ENCODE data around the gene ACAA1. TPM values are rescaled to one million over a fixed set of nuclear protein-coding genes. Genes with fewer than 3 reads are reported as not detected.
A peak's percentile ranks its signal among the peaks of the same experiment; 100 is the strongest.
"Not testable (repeated sequence)": the region's sequence is repeated elsewhere in the genome, so short reads cannot be mapped to it uniquely, and the experiment has no call there.

The ACAA1 gene
- total RNA-seq, 1 experiment from 2014 or later: 31.8 TPM

DNA sequence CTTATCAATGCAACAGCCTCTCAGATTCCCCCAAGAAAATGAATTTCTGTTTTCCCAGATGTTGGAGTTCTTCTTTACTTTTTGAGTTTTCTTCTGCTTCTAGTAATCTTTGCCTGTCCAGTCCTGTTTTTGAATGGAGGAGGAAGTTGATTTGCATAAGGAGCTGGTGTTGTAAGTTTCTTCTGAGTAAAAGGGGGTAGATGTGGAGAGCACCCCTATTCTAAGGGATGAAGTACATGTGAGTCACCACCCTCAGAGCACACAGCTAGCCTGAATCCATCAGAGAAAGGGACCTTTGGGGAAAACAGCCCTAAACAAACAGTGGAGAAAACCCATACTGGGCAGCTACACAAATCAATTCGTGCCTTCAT, 34.5 kb downstream of the ACAA1 start:
- no peaks in the 10 kb centered on the region for H3K36me3 ChIP-seq
- DNase-seq: no peak
- H3K4me3 ChIP-seq: no peak overlapping the region
- H3K27me3 ChIP-seq: no peaks in the 10 kb centered on the region
- H3K9me3 ChIP-seq: peaks cover 13% of the 10 kb centered on the region

DNA sequence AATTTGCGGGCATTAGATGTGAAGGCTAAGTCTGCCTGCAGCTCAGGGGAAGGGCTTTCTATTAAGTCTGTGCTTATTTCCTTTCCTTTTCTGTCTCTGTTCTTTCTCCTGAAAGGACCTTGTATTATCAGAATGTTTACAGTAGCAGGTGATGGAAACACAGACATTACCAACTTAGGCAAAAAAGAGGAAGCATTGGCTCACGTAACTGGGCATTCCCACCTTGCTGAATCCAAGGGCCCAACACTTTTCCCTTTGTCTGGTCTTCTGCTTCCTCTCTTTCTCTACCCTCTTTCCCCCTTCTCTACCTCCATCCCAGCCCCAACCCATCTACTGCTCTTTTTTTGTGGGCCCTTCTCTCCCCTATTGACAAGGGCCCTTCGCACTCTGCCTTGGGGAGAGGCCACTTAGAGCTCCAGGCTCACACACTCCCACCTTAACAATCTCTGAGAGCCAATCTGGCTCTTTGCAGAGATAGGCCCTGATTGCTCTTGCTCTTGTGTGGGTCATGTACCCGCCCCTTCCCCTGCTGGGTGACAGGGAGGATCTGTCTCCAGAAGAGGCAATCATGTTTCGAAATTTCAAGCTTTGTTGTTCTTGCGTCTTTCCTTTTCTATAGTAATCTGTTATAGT, 35.0 kb downstream of the ACAA1 start:
- no peaks in the 10 kb centered on the region for H3K36me3 ChIP-seq
- H3K9me3 ChIP-seq: peaks cover 13% of the 10 kb centered on the region
- DNase-seq: no peak
- no peaks in the 10 kb centered on the region for H3K27me3 ChIP-seq
- H3K4me3 ChIP-seq: no peak overlapping the region

DNA sequence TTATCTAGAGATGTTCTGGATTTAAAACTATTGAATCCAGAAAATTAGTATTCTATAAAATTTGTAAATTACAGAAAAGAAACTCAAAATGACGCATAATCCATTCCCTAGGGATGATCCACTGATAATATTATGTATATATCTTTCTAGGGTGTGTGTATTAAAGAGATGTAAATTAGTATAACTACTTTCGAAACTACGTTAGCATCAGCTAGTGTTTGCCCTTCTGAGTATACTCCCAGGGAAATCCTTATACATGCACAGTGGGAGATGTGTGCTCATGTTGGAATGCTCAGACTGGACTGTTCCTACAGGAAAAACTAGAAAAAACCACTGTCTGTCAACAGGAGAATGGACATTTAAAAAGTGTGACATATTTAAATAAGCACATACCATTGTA, 36.4 kb downstream of the ACAA1 start:
- no peak for DNase-seq
- H3K27me3 ChIP-seq: no peaks in the 10 kb centered on the region

DNA sequence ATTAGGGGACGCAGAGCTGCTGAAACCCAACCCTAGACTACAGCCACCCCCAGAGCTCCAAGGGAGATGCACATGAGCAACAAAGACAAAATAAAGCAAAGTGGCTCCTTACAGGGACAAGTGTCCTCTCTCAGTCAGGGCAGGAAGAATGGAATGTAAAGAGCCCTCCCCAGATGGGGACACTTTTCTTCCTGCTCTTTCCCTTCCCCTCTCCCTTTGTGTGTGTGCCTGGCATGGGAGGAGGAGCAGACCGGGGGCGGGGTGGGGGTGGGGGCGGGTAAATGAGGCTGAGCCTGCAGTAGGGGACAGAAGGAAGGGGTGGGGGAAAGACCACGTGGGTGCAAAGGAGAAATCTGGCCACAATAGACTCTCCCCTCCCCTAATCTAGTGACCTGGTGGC, 37.4 kb downstream of the ACAA1 start:
- no peak for DNase-seq
- no peaks in the 10 kb centered on the region for H3K36me3 ChIP-seq
- peaks cover 1% of the 10 kb centered on the region; the same call in 1 of the 2 replicates for H3K9me3 ChIP-seq
- H3K4me3 ChIP-seq: no peak overlapping the region
- no peaks in the 10 kb centered on the region for H3K27me3 ChIP-seq

More for the DNA sequence above, 36.4 kb downstream of the ACAA1 start:
- Histone ChIP-seq H3K4me3 (no peak overlapping the region), H3K36me3 (no peaks in the 10 kb centered on the region), H3K9me3 (peaks cover 8% of the 10 kb centered on the region)

DNA sequence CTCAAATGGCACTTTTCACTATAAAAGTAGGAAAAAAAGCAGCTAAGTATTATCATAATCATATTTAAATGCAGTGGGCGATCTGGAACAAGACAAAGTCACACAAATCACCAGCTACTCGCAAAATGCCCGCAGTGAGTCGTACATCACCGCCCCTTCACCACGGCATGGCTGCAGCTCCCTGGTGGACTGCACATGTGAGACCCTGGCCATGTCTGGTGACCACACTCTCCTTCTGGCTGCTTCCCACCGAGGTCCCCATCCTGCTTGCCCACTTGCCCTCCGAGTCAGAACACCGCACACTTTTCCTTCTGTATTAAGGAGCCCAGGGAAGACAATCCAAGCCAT, 38.6 kb downstream of the ACAA1 start:
- no peak overlapping the region for H3K4me3 ChIP-seq
- H3K36me3 ChIP-seq: no peaks in the 10 kb centered on the region
- no peaks in the 10 kb centered on the region for H3K27me3 ChIP-seq
- no peaks in the 10 kb centered on the region for H3K9me3 ChIP-seq
- DNase-seq: no peak

DNA sequence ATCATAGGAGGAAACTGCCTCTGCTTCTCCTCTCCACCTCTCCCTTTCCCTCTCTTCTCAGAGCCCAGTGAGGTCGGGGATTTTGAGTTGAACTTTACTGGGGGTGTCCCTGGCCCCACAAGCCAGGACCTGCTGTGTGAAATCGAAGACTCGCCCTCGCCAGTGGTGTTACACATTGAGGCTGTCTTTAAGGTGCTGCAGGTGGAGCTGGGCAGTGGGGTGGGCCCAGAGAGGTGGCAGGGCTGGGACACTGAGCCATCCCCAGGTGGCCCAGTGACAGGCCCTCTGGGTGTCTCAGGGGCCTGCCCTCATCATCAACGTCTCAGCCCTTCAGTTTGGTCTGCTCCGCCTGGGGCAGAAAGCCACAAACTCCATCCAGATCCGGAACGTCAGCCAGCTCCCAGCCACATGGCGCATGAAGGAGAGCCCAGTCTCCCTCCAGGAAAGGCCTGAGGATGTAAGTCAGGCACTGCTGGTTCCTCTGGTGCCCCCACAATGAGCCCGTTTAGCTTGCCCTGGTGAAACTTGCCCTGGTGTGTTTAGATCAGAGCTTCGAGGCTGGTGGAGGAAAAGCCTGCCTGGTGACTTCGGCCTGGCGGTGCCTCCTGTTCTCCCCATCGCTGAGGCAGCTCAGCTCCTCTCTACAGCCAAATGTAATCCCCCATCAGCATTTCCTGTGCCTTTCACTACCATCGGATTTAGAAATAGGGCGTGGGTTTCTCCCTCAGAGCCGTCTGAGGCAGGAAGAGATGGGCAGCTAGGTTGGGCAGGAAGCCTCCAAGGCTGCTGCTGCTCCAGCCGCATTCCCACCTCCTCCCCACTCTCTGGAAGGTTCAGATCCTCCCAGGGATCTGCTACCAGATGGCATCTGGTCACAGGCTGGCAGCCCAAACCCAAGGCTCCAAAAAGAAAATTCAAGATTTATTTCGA, 39.2 kb downstream of the ACAA1 start:
- no peak for DNase-seq
- no peaks in the 10 kb centered on the region for H3K9me3 ChIP-seq
- no peak overlapping the region for H3K4me3 ChIP-seq
- H3K36me3 ChIP-seq: no peaks in the 10 kb centered on the region
- no peaks in the 10 kb centered on the region for H3K27me3 ChIP-seq

DNA sequence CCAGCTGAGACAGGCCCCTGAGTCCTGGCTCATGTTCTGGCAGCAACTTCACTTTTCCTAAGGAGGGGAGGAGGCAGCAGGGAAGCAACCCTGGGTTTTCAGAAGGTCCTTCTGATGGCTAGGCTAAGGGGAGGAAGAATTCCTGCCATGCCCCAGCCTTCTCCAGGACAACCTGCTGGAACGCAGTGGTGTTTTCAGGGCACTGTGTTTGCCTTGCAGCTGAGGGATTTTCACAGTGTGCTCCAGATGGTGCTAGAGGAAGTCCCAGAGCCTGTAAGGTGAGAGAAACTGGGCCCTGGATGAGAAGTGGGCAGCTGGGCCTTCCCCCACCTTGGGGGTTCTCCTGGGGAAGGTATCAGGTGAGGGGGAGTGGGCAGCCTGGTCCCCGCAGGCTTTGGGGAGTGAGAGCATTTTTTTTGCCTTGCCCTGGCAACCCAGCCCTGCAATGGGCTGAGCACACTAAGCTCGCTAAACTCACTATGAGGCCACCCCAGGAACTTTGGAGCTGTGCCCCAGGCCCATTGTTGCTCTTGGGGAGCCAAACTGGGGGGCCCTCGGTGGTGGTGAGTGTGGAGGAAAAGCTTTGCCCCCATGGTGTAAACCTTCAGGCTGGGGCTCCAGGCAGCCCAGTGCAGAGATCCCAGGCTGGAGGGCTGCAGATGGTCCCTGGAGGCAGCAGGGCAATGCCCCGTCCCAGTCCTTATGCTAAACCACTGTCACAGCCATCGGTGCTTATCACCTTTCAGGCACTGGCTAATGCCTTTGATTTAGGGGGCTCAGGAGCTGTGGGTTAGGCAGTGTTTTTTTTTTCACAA, 41.1 kb downstream of the ACAA1 start:
- H3K4me3 ChIP-seq: no peak overlapping the region
- H3K27me3 ChIP-seq: no peaks in the 10 kb centered on the region
- H3K36me3 ChIP-seq: no peaks in the 10 kb centered on the region
- no peak for DNase-seq
- no peaks in the 10 kb centered on the region for H3K9me3 ChIP-seq

DNA sequence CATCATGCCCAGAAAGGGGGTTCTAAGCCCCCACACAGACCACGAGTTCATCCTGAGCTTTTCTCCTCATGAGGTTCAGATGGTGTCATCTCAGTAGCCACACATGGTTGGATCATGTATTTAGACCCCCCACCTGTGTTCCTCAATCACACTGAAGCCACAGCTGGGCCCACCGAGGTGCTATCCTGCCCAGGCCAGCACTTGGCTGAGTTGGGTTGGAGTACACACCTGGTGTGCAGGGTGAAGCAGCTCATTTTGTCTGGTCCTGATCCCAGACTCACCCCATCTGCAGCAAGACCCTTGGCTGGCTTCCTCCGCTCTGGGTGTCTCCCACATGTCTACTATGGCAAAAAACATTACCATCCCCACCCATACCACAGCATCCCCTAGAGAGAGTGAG, 41.9 kb downstream of the ACAA1 start:
- Histone ChIP-seq H3K36me3 (no peaks in the 10 kb centered on the region), H3K27me3 (no peaks in the 10 kb centered on the region), H3K4me3 (no peak overlapping the region), H3K9me3 (no peaks in the 10 kb centered on the region)
- DNase-seq: no peak

DNA sequence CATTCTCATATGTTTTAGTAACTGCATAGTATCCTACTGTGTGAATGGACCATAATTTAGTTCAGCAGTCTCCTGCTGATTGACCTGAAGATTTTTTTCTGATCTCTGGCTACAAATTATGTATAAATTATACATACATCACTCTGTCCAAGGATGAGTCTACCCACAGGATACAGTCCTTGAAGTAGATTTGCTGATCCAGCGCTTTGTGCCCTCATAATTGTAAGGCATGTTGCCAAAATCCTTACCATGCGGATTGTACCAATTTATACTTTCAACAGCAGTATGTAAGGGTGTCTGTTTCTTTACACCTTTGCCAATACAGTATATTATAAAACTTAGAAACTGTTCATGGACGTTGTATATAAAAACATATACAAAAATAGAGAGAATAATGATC, 46.5 kb downstream of the ACAA1 start:
- DNase-seq: no peak
- Histone ChIP-seq H3K36me3 (no peaks in the 10 kb centered on the region), H3K9me3 (no peaks in the 10 kb centered on the region), H3K4me3 (no peak overlapping the region), H3K27me3 (no peaks in the 10 kb centered on the region)

DNA sequence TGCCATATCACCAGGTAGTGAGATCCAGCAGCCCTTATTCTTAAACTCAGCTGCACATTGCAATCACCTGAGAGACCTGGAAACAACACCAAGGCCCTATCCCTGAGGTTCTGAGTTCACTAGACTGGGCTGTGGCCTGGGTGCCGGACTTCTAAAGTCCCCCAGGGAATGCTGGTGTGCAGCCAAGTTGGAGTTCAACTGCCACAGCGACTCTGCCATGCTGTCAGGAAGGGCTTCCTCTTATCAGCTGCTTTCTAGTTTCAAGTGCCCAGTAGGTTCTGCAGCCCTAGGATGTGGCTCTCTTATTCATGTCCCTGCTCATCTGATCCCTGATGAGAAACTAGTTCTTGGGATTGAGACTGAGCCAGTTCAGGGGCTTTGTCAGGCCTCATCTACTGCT, 47.8 kb downstream of the ACAA1 start:
- Histone ChIP-seq H3K4me3 (no peak overlapping the region), H3K36me3 (no peaks in the 10 kb centered on the region), H3K9me3 (no peaks in the 10 kb centered on the region), H3K27me3 (no peaks in the 10 kb centered on the region)
- DNase-seq: no peak

DNA sequence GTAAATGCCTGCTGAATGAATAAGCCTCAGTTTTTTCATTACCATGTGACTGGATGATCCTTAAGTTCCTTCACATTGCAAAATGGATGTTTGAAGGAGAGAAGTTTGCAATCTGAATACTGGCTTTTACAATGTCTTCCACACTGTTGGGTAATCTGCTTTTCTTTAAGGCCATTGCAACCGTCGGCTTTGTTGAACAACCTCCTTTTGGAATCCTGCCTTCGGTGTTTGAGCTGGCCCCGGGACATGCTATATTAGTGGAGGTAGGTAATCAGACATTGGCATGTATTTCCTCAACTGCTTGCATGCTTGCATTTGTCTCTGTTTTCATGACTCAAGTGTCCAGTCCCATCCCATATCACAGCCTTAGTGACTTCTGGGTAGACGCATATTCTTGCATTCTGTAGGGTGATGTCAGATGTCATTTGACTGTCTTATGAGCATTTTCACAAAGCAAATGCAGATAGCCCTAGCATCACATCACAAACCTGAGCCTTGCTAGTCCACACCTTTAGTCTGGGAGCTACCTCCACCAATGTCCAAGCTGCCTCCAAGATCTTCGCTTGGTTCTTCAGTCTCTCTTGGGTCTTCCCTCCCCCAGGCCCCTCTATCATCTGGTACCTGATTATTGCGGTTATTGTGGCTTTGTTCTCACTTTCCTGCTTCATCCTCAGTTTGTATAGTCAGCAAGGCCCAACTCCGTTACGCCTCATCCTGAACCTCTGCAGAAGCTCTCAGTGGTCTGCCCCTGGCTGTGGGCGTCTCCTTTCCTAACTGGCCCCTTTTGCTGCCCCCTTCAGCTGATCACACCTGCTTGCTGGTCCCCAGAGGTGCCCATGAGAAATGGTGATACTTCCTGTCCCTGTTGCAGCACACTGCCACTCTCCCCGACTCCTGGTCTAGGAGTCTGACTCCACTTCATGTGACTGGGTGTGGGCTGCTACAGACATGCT, 48.5 kb downstream of the ACAA1 start:
- DNase-seq: no peak
- Histone ChIP-seq H3K4me3 (no peak overlapping the region), H3K36me3 (no peaks in the 10 kb centered on the region), H3K9me3 (no peaks in the 10 kb centered on the region), H3K27me3 (no peaks in the 10 kb centered on the region)

DNA sequence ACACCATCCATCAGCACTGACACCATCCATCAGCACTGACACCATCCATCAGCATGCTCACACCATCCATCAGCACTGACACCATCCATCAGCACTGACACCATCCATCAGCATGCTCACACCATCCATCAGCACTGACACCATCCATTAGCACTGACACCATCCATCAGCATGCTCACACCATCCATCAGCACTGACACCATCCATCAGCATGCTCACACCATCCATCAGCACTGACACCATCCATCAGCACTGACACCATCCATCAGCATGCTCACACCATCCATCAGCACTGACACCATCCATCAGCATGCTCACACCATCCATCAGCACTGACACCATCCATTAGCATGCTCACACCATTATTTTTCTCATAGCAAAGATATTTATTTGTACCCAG, 49.6 kb downstream of the ACAA1 start:
- H3K36me3 ChIP-seq, DNase-seq, H3K27me3 ChIP-seq, H3K9me3 ChIP-seq, H3K4me3 ChIP-seq: not testable (repeated sequence)

DNA sequence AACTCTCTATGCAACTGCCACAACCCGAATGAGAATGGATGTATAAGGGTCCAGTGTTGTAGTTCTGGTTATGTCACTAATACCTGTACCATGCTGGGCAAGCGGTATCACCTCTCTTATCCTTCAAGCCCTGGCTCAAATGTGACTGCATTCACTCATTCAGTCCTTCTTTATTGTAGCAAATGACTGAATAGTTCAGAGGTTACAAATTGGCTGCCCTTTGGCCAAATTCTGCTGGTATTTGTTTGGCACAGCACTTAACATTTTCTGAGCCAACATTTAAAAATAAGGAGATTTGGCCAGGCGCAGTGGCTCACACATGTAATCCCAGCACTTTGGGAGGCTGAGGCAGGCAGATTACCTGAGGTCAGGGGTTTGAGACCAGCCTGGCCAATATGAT, 50.4 kb downstream of the ACAA1 start:
- H3K27me3 ChIP-seq: no peaks in the 10 kb centered on the region
- H3K4me3 ChIP-seq: no peak overlapping the region
- H3K36me3 ChIP-seq: no peaks in the 10 kb centered on the region
- peak; percentile 24 for DNase-seq
- H3K9me3 ChIP-seq: no peaks in the 10 kb centered on the region

DNA sequence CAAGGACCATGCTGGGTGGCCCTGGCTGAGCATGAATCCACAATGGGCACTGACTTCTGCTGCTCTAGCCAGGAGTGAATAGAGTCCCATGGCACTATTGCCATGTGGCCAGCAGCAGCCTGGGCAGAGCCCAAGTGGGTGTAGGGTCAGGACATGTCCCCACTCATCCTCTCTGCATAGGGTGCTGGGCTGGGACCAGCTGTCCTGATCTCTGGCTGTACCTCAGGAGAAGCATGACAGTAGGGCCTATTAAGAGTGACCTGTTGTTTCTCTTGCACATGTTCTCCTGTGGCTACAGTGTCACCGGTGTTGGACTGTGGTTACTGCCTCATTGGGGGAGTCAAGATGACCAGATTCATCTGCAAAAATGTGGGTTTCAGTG, 51.0 kb downstream of the ACAA1 start:
- Histone ChIP-seq H3K27me3 (no peaks in the 10 kb centered on the region), H3K4me3 (no peak overlapping the region), H3K36me3 (no peaks in the 10 kb centered on the region), H3K9me3 (no peaks in the 10 kb centered on the region)
- no peak for DNase-seq

DNA sequence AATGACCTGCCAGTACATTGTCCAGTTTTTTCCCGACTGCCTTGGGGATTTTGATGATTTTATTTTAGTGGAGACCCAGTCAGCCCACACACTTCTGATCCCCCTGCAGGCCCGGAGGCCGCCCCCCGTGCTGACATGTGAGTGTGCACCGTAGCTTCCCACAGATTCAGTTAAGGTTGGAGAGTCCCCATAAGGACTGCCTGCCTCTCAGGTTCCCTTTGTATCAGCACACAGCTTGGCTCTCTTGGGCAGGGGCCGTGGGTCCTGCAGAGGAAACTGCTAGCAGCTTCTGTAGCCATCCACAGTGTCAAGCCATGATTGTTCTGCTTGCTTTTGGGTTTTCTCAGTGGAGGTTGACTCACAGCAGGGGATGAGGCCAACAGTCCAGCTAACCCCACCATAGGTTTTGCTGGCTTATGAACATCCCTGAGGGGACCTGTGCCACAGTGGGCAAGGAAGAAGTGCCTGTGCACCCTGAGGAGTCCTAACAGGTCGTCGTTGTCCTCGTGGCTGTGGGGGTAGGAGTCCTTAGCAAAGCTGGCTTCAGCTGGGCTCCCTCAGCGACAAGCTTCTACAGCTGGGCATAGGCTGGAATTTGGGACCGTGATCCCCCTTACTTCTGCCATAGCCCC, 51.5 kb downstream of the ACAA1 start:
- DNase-seq: no peak
- Histone ChIP-seq H3K4me3 (no peak overlapping the region), H3K9me3 (no peaks in the 10 kb centered on the region), H3K36me3 (no peaks in the 10 kb centered on the region), H3K27me3 (no peaks in the 10 kb centered on the region)

All from MG63 (cell line).